ENCODE data around the gene TIMM17B. TPM values are rescaled to one million over a fixed set of nuclear protein-coding genes. Genes with fewer than 3 reads are reported as not detected.

Gene TIMM17B
- total RNA-seq, 1 donor from 2014 or later: 58.2 TPM

- Histone ChIP-seq H3K27ac (ENCODE audit: low read depth, low read length) (no peak overlapping the region), H3K27me3 (ENCODE audit: insufficient read depth, low read length) (no peaks in the 10 kb centered on the region), H4K20me1 (ENCODE audit: insufficient read depth, low read length) (peaks cover 4% of the 10 kb centered on the region), H3K79me2 (ENCODE audit: insufficient read depth, low read length) (peaks cover 26% of the 10 kb centered on the region), H3K9me3 (ENCODE audit: insufficient read depth, low read depth, low read length) (no peaks in the 10 kb centered on the region), H3K4me1 (ENCODE audit: insufficient read depth, low read length) (peaks cover 19% of the 10 kb centered on the region), H2AFZ (ENCODE audit: low read depth, low read length) (no peak overlapping the region), H3K4me2 (ENCODE audit: low read length) (no peak overlapping the region), H3K9ac (ENCODE audit: low read length) (no peak overlapping the region), H3K36me3 (ENCODE audit: insufficient read depth, low read length) (peaks cover 2% of the 10 kb centered on the region), H3K4me3 (ENCODE audit: insufficient read depth, low read depth, low read length) (no peak overlapping the region)
- Mint-ChIP-seq H3K9me3 (ENCODE audit: unreplicated experiment) (no peaks in the 10 kb centered on the region), H3K36me3 (ENCODE audit: low read depth, unreplicated experiment) (peaks cover 3% of the 10 kb centered on the region), H3K27me3 (ENCODE audit: low read depth, unreplicated experiment) (no peaks in the 10 kb centered on the region), H3K4me3 (ENCODE audit: unreplicated experiment) (no peak overlapping the region), H3K27ac (ENCODE audit: unreplicated experiment) (peak overlapping the region; percentile 53), H3K4me1 (ENCODE audit: low read depth, unreplicated experiment) (peaks cover 1% of the 10 kb centered on the region)
- FAIRE-seq (no peak), DNase-seq (ENCODE audit: low read depth) (no peak)
- TF ChIP-seq EZH2 (IDR thresholded peaks at IDR 0.05; ENCODE audit: insufficient read depth, low read length): no peak
- no peak for TF ChIP-seq CTCF (IDR thresholded peaks at IDR 0.05; ENCODE audit: insufficient read depth, low read depth, low read length)
Observed at GRCh38 chrX:48913605-48914366, 16.2 kb upstream of the TIMM17B start.

- H3K9me3 ChIP-seq (ENCODE audit: insufficient read depth, low read depth, low read length): no peaks in the 10 kb centered on the region
- H3K9ac ChIP-seq (ENCODE audit: low read length): peak within 1 kb of the TSS; percentile 99
- no peaks in the 10 kb centered on the region for H3K27me3 Mint-ChIP-seq (ENCODE audit: low read depth, unreplicated experiment)
- H3K79me2 ChIP-seq (ENCODE audit: insufficient read depth, low read length): peaks cover 32% of the 10 kb centered on the region
- no peaks in the 10 kb centered on the region for H3K27me3 ChIP-seq (ENCODE audit: insufficient read depth, low read length)
- H3K4me3 ChIP-seq (ENCODE audit: insufficient read depth, low read depth, low read length): peak within 1 kb of the TSS; percentile 98
- peaks cover 3% of the 10 kb centered on the region for H3K36me3 Mint-ChIP-seq (ENCODE audit: low read depth, unreplicated experiment)
- H3K27ac ChIP-seq (ENCODE audit: low read depth, low read length): peak within 1 kb of the TSS; percentile 79
- H3K36me3 ChIP-seq (ENCODE audit: insufficient read depth, low read length): peaks cover 2% of the 10 kb centered on the region
- no peaks in the 10 kb centered on the region for H3K9me3 Mint-ChIP-seq (ENCODE audit: unreplicated experiment)
- peak within 1 kb of the TSS; percentile 98 for H3K4me3 Mint-ChIP-seq (ENCODE audit: unreplicated experiment)
- H3K4me1 ChIP-seq (ENCODE audit: insufficient read depth, low read length): peaks cover 11% of the 10 kb centered on the region
- peak within 1 kb of the TSS; percentile 99 for H3K27ac Mint-ChIP-seq (ENCODE audit: unreplicated experiment)
- no peak for TF ChIP-seq CTCF (IDR thresholded peaks at IDR 0.05; ENCODE audit: insufficient read depth, low read depth, low read length)
- TF ChIP-seq EZH2 (IDR thresholded peaks at IDR 0.05; ENCODE audit: insufficient read depth, low read length): no peak
- FAIRE-seq: peak; percentile 43
- H2AFZ ChIP-seq (ENCODE audit: low read depth, low read length): peak within 1 kb of the TSS; percentile 62
- peak within 1 kb of the TSS; percentile 97 for H3K4me2 ChIP-seq (ENCODE audit: low read length)
- H3K4me1 Mint-ChIP-seq (ENCODE audit: low read depth, unreplicated experiment): peaks cover 1% of the 10 kb centered on the region
- peaks cover 9% of the 10 kb centered on the region for H4K20me1 ChIP-seq (ENCODE audit: insufficient read depth, low read length)
- peak; percentile 66 for DNase-seq (ENCODE audit: low read depth)
Observed at GRCh38 chrX:48911412-48912182, 14.0 kb upstream of the TIMM17B start, which contains the start of gene SLC35A2. Gene SLC35A2 (minus strand): TSS chrX:48911646. CDS start chrX:48911636, 10 bp downstream.
